Endothelial cell of umbilical vein (primary cell): ENCODE results near the gene METTL18. TPM values are rescaled to one million over a fixed set of nuclear protein-coding genes. Genes with fewer than 3 reads are reported as not detected.

Experiments
- BruUV-seq: library from RNA; stranded (reverse); fragments of 400-500 nt; replicated peaks from 2 replicates; lab custom pipeline; 2021; lab: Mats Ljungman, UMichigan
- CTCF ChIA-PET: fragments of 300-600, 350-600 bp; sonication (Branson Sonifier 250); formaldehyde crosslinking; loops from one replicate; lab custom pipeline; 2021; ENCODE audit warnings: antibody characterized with exemption, inconsistent platforms; lab: Charles Lee
- POLR2A ChIA-PET: fragments of 300-600, 350-600 bp; sonication (Branson Sonifier 250); formaldehyde crosslinking; loops from one replicate; lab custom pipeline; 2021; ENCODE audit warnings: antibody characterized with exemption, inconsistent platforms; lab: Charles Lee
- DNase-seq: peaks from one replicate; pipeline ENCODE4 v3.0.0-alpha.2; 2011; ENCODE audit warnings: low read depth, low spot score
- FAIRE-seq: peaks from 2 replicates; lab custom pipeline; 2011; peaks lifted over from hg19 to GRCh38; lab: Jason Lieb, UNC
- H2AFZ ChIP-seq: 2 replicates; pipeline ENCODE4 v1.6.0; 2012; ENCODE audit warnings: low read depth, low read length, control low read depth, inconsistent platforms
- H3K27ac ChIP-seq: 2 replicates; pipeline ENCODE4 v1.5.1; 2011; ENCODE audit warnings: low read depth, mild to moderate bottlenecking, control low read depth, low read length, moderate library complexity; ENCODE audit not compliant: insufficient read depth
- H3K27me3 ChIP-seq, 2 experiments: 2 replicates each; pipeline versions ENCODE4 v1.6.0 to v1.6.1; 2011; ENCODE audit warnings: low read length in 2 of 2, mixed read lengths in 1 of 2; ENCODE audit not compliant: control insufficient read depth in 2 of 2, insufficient read depth in 2 of 2
- H3K36me3 ChIP-seq, 2 experiments: 2 replicates in 1 of 2; 3 replicates in 1 of 2; pipeline ENCODE4 v1.5.1; 2011; ENCODE audit warnings: low read length in 2 of 2, mild to moderate bottlenecking in 1 of 2, moderate library complexity in 1 of 2; ENCODE audit not compliant: control insufficient read depth in 2 of 2, insufficient read depth in 2 of 2; ENCODE audit errors: extremely low read depth in 1 of 2
- H3K4me1 ChIP-seq: 3 replicates; pipeline ENCODE4 v1.5.1; 2011; ENCODE audit warnings: mild to moderate bottlenecking, low read length; ENCODE audit not compliant: control insufficient read depth, insufficient read depth; ENCODE audit errors: extremely low read depth
- H3K4me2 ChIP-seq: 2 replicates; pipeline ENCODE4 v1.6.1; 2011; ENCODE audit warnings: low read length, control low read depth, mixed read lengths; ENCODE audit not compliant: insufficient read depth
- H3K4me3 ChIP-seq, 3 experiments: fragments of 200-600 bp in 1 of 3; sonication (generic), shearing (Covaris generic) in 1 of 3; replicated peaks in 1 of 3; 2 replicates each; pipeline ENCODE4 v1.5.1; 2011 to 2016; ENCODE audit warnings: control low read depth in 3 of 3, low read length in 3 of 3, mild to moderate bottlenecking in 2 of 3, inconsistent platforms in 1 of 3, low read depth in 1 of 3, moderate library complexity in 1 of 3; ENCODE audit not compliant: insufficient read depth in 1 of 3
- H3K79me2 ChIP-seq: 2 replicates; pipeline ENCODE4 v1.6.0; 2012; ENCODE audit warnings: low read length, inconsistent platforms; ENCODE audit not compliant: control insufficient read depth, insufficient read depth
- H3K9ac ChIP-seq: replicated peaks from 2 replicates; pipeline ENCODE3; 2011; ENCODE audit warnings: low read length, control low read depth; ENCODE audit not compliant: insufficient read depth; ENCODE audit errors: extremely low read depth
- H3K9me1 ChIP-seq: replicated peaks from 3 replicates; pipeline ENCODE4 v1.6.0; 2011; ENCODE audit warnings: mild to moderate bottlenecking, low read length; ENCODE audit not compliant: control insufficient read depth, insufficient read depth; ENCODE audit errors: extremely low read depth
- H3K9me3 ChIP-seq: replicated peaks from 2 replicates; pipeline ENCODE4 v1.5.1; 2012; ENCODE audit warnings: low read length, inconsistent platforms; ENCODE audit not compliant: control insufficient read depth, insufficient read depth
- H4K20me1 ChIP-seq: replicated peaks from 2 replicates; pipeline ENCODE3; 2011; ENCODE audit warnings: mild to moderate bottlenecking, low read length; ENCODE audit not compliant: control insufficient read depth, insufficient read depth; ENCODE audit errors: extremely low read depth
- EZH2 ChIP-seq: IDR thresholded peaks from 2 replicates; pipeline ENCODE4 v1.6.1; 2012; ENCODE audit warnings: borderline replicate concordance, low read depth, mild to moderate bottlenecking, moderate library complexity, low read length, inconsistent platforms; ENCODE audit not compliant: severe bottlenecking
- FOS ChIP-seq: IDR thresholded peaks from 2 replicates; pipeline ENCODE4 v1.6.1; 2011; ENCODE audit warnings: mild to moderate bottlenecking, low read length, moderate library complexity, borderline replicate concordance; ENCODE audit not compliant: insufficient read depth
- GATA2 ChIP-seq: IDR thresholded peaks from 2 replicates; pipeline ENCODE4 v1.7.0; 2011; ENCODE audit warnings: low read depth, mild to moderate bottlenecking, moderate library complexity, mixed read lengths, low read length; ENCODE audit not compliant: insufficient read length, insufficient read depth
- JUN ChIP-seq: IDR thresholded peaks from 2 replicates; pipeline ENCODE4 v1.6.1; 2011; ENCODE audit warnings: borderline replicate concordance, low read depth; ENCODE audit not compliant: insufficient read length, insufficient read depth
- MYC ChIP-seq: IDR thresholded peaks from one replicate; pipeline ENCODE4 v1.6.1; 2011; ENCODE audit warnings: mild to moderate bottlenecking, low read depth, low read length
- POLR2A ChIP-seq: IDR thresholded peaks from 2 replicates; pipeline ENCODE4 v1.6.1; 2012; ENCODE audit warnings: low read depth, mild to moderate bottlenecking, control low read depth, low read length
- POLR2AphosphoS5 ChIP-seq: IDR thresholded peaks from 2 replicates; pipeline ENCODE4 v1.6.1; 2012; ENCODE audit warnings: low read depth, mild to moderate bottlenecking, control low read depth, low read length, moderate library complexity; ENCODE audit not compliant: insufficient read depth
- dilution Hi-C: fragments of 300-500 bp; cut with MboI; formaldehyde crosslinking; loops from one replicate; pipeline ENCODE4 v1.15.0; 2019; ENCODE audit warnings: low sequenced_read_pairs; ENCODE audit not compliant: extremely low pct_ligation_motif_present
- intact Hi-C: fragments of 100-400 bp; cut with micrococcal nuclease; formaldehyde crosslinking; loops from one replicate; pipeline ENCODE4 v1.10.0; 2022
- polyA plus RNA-seq, 4 experiments: library from polyadenylated mRNA; depleted of rRNA in 3 of 4; stranded (reverse) in 3 of 4; unstranded in 1 of 4; fragments of >200 nt; gene quantifications; 2 replicates each; pipeline versions ENCODE4 v1.2.1 to v1.2.3, GENCODE V29; 2011 to 2012; ENCODE audit warnings: missing spikeins in 1 of 4
- total RNA-seq: library from RNA; stranded (reverse); gene quantifications from 2 replicates; pipeline ENCODE4 v1.2.3, GENCODE V29; 2021
- TF ChIP-seq, protein P1 (sequence below): IDR thresholded peaks from 2 replicates; pipeline ENCODE4 v1.6.1; 2011; ENCODE audit not compliant: insufficient read depth, insufficient read length
- TF ChIP-seq, protein P2 (sequence below), 2 donors: IDR thresholded peaks; 1 replicate in 1 of 2; 2 replicates in 1 of 2; pipeline ENCODE4 v1.5.1; 2011; ENCODE audit warnings: low read length in 2 of 2, mild to moderate bottlenecking in 2 of 2, moderate library complexity in 2 of 2, control low read depth in 1 of 2, inconsistent platforms in 1 of 2, low read depth in 1 of 2; ENCODE audit not compliant: insufficient read depth in 1 of 2; ENCODE audit errors: extremely low read depth in 1 of 2

METTL18 gene
- total and polyA plus RNA-seq, 2 donors (not counting 3 experiments of a cell fraction or from before 2014, with no cell fraction given): 1.1 to 6.6 TPM

DNA sequence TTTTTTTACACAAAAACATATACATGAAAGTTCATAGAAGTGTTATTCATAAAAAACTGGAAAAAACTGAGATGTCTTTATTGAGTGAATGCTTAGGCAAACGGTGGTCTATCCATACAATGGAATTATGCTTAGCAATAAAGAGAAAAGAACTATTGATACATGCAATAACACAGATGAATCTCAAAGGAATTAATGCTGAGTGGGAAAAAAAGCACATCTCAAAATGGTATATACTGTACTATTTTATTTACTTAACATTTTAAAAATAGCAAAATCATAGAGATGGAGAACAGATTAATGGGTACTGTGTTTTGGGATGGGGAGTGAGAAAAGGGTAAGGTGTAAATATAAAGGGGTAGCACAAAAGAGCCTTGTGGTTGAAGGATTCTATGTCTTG is 29.8 kb downstream of the METTL18 start:
- ChIA-PET CTCF (no interaction called here), POLR2A (interaction anchor here (0.7 kb wide), 1 partner anchor 402 kb away, joined by 3 read pairs; no protein-coding TSS in a partner anchor)
- dilution Hi-C loops: no loop called here
- intact Hi-C loops: no loop called here
- no peak overlapping the region for H3K4me2 ChIP-seq
- no peak overlapping the region for H3K9ac ChIP-seq
- DNase-seq (no peak), FAIRE-seq (no peak)
- H3K9me1 ChIP-seq: no peaks in the 10 kb centered on the region
- no peak overlapping the region for H3K27ac ChIP-seq
- no peak overlapping the region for H2AFZ ChIP-seq
- H3K27me3 ChIP-seq: no peaks in the 10 kb centered on the region
- no peaks in the 10 kb centered on the region for H3K79me2 ChIP-seq
- TF ChIP-seq POLR2A: no peak
- no TSS peak for BruUV-seq
- no peaks in the 10 kb centered on the region for H3K4me1 ChIP-seq
- H3K4me3 ChIP-seq: no peak overlapping the region
- H3K9me3 ChIP-seq: no peaks in the 10 kb centered on the region
- no peaks in the 10 kb centered on the region for H4K20me1 ChIP-seq
- H3K36me3 ChIP-seq: no peaks in the 10 kb centered on the region

DNA sequence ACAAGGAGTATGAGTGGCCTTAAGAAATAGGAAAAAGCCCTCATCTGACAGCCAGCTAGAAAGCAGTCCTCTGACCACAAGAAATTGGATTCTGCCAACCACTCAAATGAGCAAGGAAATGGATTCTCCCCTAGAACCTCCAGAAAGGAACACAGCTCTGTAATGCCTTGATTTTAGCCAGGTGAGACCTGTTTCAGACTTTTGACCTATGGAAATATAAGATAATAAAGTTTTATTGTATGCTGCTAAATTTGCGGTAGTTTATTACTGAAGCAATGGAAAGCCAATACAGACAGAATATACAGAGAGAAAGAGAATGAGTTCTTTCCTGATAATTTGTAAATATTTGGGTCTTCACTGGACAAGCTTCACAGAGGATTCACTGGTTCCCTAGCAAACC is 32.0 kb downstream of the METTL18 start:
- Histone ChIP-seq H2AFZ (no peak overlapping the region), H3K9me3 (no peaks in the 10 kb centered on the region), H3K27ac (no peak overlapping the region), H3K79me2 (no peaks in the 10 kb centered on the region), H3K4me3 (no peak overlapping the region), H3K4me1 (no peaks in the 10 kb centered on the region), H3K9ac (no peak overlapping the region), H3K27me3 (no peaks in the 10 kb centered on the region), H3K4me2 (no peak overlapping the region), H3K9me1 (no peaks in the 10 kb centered on the region), H4K20me1 (no peaks in the 10 kb centered on the region), H3K36me3 (no peaks in the 10 kb centered on the region)
- dilution Hi-C loops: no loop called here
- ChIA-PET POLR2A (no interaction called here), CTCF (interaction anchor here (0.9 kb wide), 1 partner anchor 9 kb away, joined by 4 read pairs; no protein-coding TSS in a partner anchor)
- BruUV-seq: no TSS peak
- TF ChIP-seq JUN: no peak
- no peak for TF ChIP-seq POLR2A
- TF ChIP-seq, protein P1, sequence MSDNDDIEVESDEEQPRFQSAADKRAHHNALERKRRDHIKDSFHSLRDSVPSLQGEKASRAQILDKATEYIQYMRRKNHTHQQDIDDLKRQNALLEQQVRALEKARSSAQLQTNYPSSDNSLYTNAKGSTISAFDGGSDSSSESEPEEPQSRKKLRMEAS: no peak
- no peak for TF ChIP-seq POLR2AphosphoS5
- TF ChIP-seq MYC: no peak
- TF ChIP-seq GATA2: no peak
- TF ChIP-seq, protein P2, sequence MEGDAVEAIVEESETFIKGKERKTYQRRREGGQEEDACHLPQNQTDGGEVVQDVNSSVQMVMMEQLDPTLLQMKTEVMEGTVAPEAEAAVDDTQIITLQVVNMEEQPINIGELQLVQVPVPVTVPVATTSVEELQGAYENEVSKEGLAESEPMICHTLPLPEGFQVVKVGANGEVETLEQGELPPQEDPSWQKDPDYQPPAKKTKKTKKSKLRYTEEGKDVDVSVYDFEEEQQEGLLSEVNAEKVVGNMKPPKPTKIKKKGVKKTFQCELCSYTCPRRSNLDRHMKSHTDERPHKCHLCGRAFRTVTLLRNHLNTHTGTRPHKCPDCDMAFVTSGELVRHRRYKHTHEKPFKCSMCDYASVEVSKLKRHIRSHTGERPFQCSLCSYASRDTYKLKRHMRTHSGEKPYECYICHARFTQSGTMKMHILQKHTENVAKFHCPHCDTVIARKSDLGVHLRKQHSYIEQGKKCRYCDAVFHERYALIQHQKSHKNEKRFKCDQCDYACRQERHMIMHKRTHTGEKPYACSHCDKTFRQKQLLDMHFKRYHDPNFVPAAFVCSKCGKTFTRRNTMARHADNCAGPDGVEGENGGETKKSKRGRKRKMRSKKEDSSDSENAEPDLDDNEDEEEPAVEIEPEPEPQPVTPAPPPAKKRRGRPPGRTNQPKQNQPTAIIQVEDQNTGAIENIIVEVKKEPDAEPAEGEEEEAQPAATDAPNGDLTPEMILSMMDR (IDR thresholded peaks at IDR 0.05; ENCODE audit: extremely low read depth in 1 of 2, insufficient read depth in 1 of 2, low read depth in 1 of 2, low read length in 2 of 2): no peak
- no peak for TF ChIP-seq EZH2
- no peak for TF ChIP-seq FOS
- DNase-seq (no peak), FAIRE-seq (no peak)
- intact Hi-C loops: no loop called here
